T-cell (primary cell): ENCODE data around the gene TSGA10IP. TPM values are rescaled to one million over a fixed set of nuclear protein-coding genes. Genes with fewer than 3 reads are reported as not detected.

Experiments
- ATAC-seq, 4 experiments: fragments of 200-7000 bp in 3 of 4; fragments of 150-1000 bp in 1 of 4; cut with Tn5 transposase; replicated peaks in 1 of 4; 1 replicate in 3 of 4; 2 replicates in 1 of 4; pipeline ENCODE4 v1.10.0; 2021; ENCODE audit warnings: moderate library complexity in 3 of 4, mild to moderate bottlenecking in 2 of 4, moderate number of reproducible peaks in 1 of 4
- CTCF ChIA-PET, 2 donors: fragments of 300-600 bp; sonication (Branson Sonifier 250); formaldehyde crosslinking; loops; one replicate each; lab custom pipeline; 2022; ENCODE audit warnings: antibody characterized with exemption in 2 of 2; lab: Charles Lee
- POLR2A ChIA-PET, 2 donors: fragments of 300-600 bp; sonication (Branson Sonifier 250); formaldehyde crosslinking; loops; one replicate each; lab custom pipeline; 2022; ENCODE audit warnings: antibody characterized with exemption in 2 of 2; lab: Charles Lee
- DNase-seq, 35 experiments: peaks; one replicate each; pipeline versions ENCODE4 v3.0.0 to v3.0.0-alpha.2; 2013 to 2023
- H3K27ac ChIP-seq: one replicate; pipeline ENCODE4 v1.5.1; 2013; ENCODE audit warnings: low read length
- H3K27me3 ChIP-seq, 2 experiments: replicated peaks in 1 of 2; 1 replicate in 1 of 2; 2 replicates in 1 of 2; pipeline versions ENCODE4 v1.6.1 to v1.7.0; 2013; ENCODE audit warnings: low read length in 1 of 2, mixed read lengths in 1 of 2; ENCODE audit not compliant: control insufficient read depth in 2 of 2, insufficient read depth in 2 of 2; ENCODE audit errors: extremely low read depth in 1 of 2
- H3K36me3 ChIP-seq, 2 donors: 1 replicate in 1 of 2; 2 replicates in 1 of 2; pipeline versions ENCODE4 v1.6.1 to v1.7.0; 2013; ENCODE audit warnings: low read length in 1 of 2; ENCODE audit not compliant: control insufficient read depth in 2 of 2, insufficient read depth in 1 of 2; ENCODE audit errors: extremely low read depth in 1 of 2
- H3K4me1 ChIP-seq, 2 experiments: 1 replicate in 1 of 2; 2 replicates in 1 of 2; pipeline versions ENCODE4 v1.6.1 to v1.7.0; 2013; ENCODE audit warnings: low read length in 2 of 2, mixed read lengths in 1 of 2; ENCODE audit not compliant: insufficient read depth in 2 of 2, control insufficient read depth in 1 of 2; ENCODE audit errors: extremely low read depth in 1 of 2
- H3K4me3 ChIP-seq, 2 donors: 1 replicate in 1 of 2; 2 replicates in 1 of 2; pipeline versions ENCODE4 v1.5.1 to v1.7.0; 2013; ENCODE audit warnings: mild to moderate bottlenecking in 2 of 2, low read length in 1 of 2, moderate library complexity in 1 of 2; ENCODE audit not compliant: control insufficient read depth in 1 of 2; ENCODE audit errors: extremely low read depth in 1 of 2
- H3K9me3 ChIP-seq: 2 replicates; pipeline ENCODE4 v1.7.0; 2013
- H3K27ac Mint-ChIP-seq, 2 donors: one replicate each; pipeline ENCODE4 v1.8.0; 2020 to 2021; ENCODE audit warnings: mild to moderate bottlenecking in 2 of 2, mixed read lengths in 2 of 2
- H3K27me3 Mint-ChIP-seq, 2 donors: one replicate each; pipeline ENCODE4 v1.8.0; 2021 to 2022; ENCODE audit warnings: mixed read lengths in 2 of 2
- H3K36me3 Mint-ChIP-seq: one replicate; pipeline ENCODE4 v1.8.0; 2021; ENCODE audit warnings: mixed read lengths
- H3K4me1 Mint-ChIP-seq, 3 donors: one replicate each; pipeline ENCODE4 v1.8.0; 2020 to 2022; ENCODE audit warnings: mixed read lengths in 3 of 3, mild to moderate bottlenecking in 1 of 3
- H3K4me3 Mint-ChIP-seq, 3 donors: one replicate each; pipeline ENCODE4 v1.8.0; 2020 to 2022; ENCODE audit warnings: mild to moderate bottlenecking in 3 of 3, mixed read lengths in 3 of 3, moderate library complexity in 3 of 3
- H3K9me3 Mint-ChIP-seq, 3 donors: one replicate each; pipeline ENCODE4 v1.8.0; 2020 to 2022; ENCODE audit warnings: mixed read lengths in 3 of 3
- WGBS: methylation state at CpG from one replicate; pipeline ENCODE4 v1.1.5; 2013; ENCODE audit warnings: missing lambda C conversion rate; ENCODE audit not compliant: insufficient coverage; 5-methylcytosine and 5-hydroxymethylcytosine counted together
- total RNA-seq, 35 experiments: library from RNA in 6 of 35; stranded (reverse) in 6 of 35; fragments of 120-200 nt in 1 of 35; gene quantifications; one replicate each; pipeline versions ENCODE4 v1.2.1 to v1.2.4 and lab custom pipeline; 2013 to 2026

The TSGA10IP gene
- total RNA-seq, 5 donors from 2014 or later (not counting 1 experiment from before 2014, with no cell fraction given): not detected

- peaks cover 0 to 7% of the 10 kb centered on the region in 2 experiments for H3K27me3 ChIP-seq
- CTCF ChIA-PET: no interaction called here
Observed at GRCh38 chr11:65916391-65916790, 28.9 kb upstream of the TSGA10IP start.

GRCh38 chr11:65917077-65917433 is 28.2 kb upstream of the TSGA10IP start:
- Histone ChIP-seq H3K4me3 (peak overlapping the region in 1 of 2 donors; percentile 23), H3K9me3 (no peaks in the 10 kb centered on the region), H3K27me3 (peaks cover 0 to under 1% of the 10 kb centered on the region in 2 experiments), H3K36me3 (peaks cover 2 to 20% of the 10 kb centered on the region in 2 donors), H3K27ac (no peak overlapping the region), H3K4me1 (peaks cover 27 to 58% of the 10 kb centered on the region in 2 experiments)
- DNase-seq (no peak), ATAC-seq (no peak)
- Mint-ChIP-seq H3K36me3 (peaks cover 8% of the 10 kb centered on the region), H3K27ac (peak overlapping the region in 1 of 2 donors; percentile 72), H3K9me3 (no peaks in the 10 kb centered on the region), H3K4me1 (peaks cover 36 to 47% (median 38%) of the 10 kb centered on the region in 3 donors), H3K4me3 (peak overlapping the region; percentile 85 to 90 (median 86)), H3K27me3 (no peaks in the 10 kb centered on the region)
- CTCF ChIA-PET: no interaction called here
- 100% methylated on average over 3 of the region's 3 CpGs for WGBS
- POLR2A ChIA-PET: no interaction called here

More at GRCh38 chr11:65916391-65916790, 28.9 kb upstream of the TSGA10IP start:
- Histone ChIP-seq H3K9me3 (no peaks in the 10 kb centered on the region), H3K4me1 (peaks cover 27 to 56% of the 10 kb centered on the region in 2 experiments), H3K27ac (no peak overlapping the region), H3K4me3 (no peak overlapping the region), H3K36me3 (peaks cover 0 to 16% of the 10 kb centered on the region in 2 donors)
- no peaks in the 10 kb centered on the region for H3K9me3 Mint-ChIP-seq
- ATAC-seq (no peak), DNase-seq (no peak)
- H3K27me3 Mint-ChIP-seq: no peaks in the 10 kb centered on the region
- WGBS: 50% methylated on average over 2 of the region's 7 CpGs
- POLR2A ChIA-PET: no interaction called here
- peaks cover 7% of the 10 kb centered on the region for H3K36me3 Mint-ChIP-seq
- peak overlapping the region; percentile 36 to 64 for H3K27ac Mint-ChIP-seq
- peaks cover 31 to 43% (median 34%) of the 10 kb centered on the region in 3 donors for H3K4me1 Mint-ChIP-seq
- peak overlapping the region; percentile 85 to 90 (median 86) for H3K4me3 Mint-ChIP-seq

GRCh38 chr11:65917434-65918210 is 27.7 kb upstream of the TSGA10IP start:
- Mint-ChIP-seq H3K36me3 (peaks cover 13% of the 10 kb centered on the region), H3K27ac (peak overlapping the region; percentile 84 to 86), H3K9me3 (no peaks in the 10 kb centered on the region), H3K4me3 (peak overlapping the region; percentile 85 to 90 (median 86)), H3K4me1 (peaks cover 41 to 52% (median 43%) of the 10 kb centered on the region in 3 donors), H3K27me3 (no peaks in the 10 kb centered on the region)
- 94% methylated on average over 33 of the region's 35 CpGs for WGBS
- ATAC-seq: no peak
- ChIA-PET POLR2A (interaction anchor here in 1 of 2 donors (1.0 kb wide), 1 partner anchor 23 kb away, joined by 3 read pairs; no protein-coding TSS in a partner anchor), CTCF (interaction anchor here in 1 of 2 donors (1.3 kb wide), 1 partner anchor 27 kb away, joined by 6 read pairs; the partner anchor contains the start of gene CCDC85B)
- peak overlapping the region; percentile 84 for H3K27ac ChIP-seq
- H3K36me3 ChIP-seq: peaks cover 7 to 25% of the 10 kb centered on the region in 2 donors
- H3K27me3 ChIP-seq: no peaks in the 10 kb centered on the region
- peak overlapping the region; percentile 92 to 99 for H3K4me3 ChIP-seq
- DNase-seq: no peak
- H3K9me3 ChIP-seq: no peaks in the 10 kb centered on the region
- peaks cover 27 to 64% of the 10 kb centered on the region in 2 experiments for H3K4me1 ChIP-seq

GRCh38 chr11:65918211-65919140 is 26.8 kb upstream of the TSGA10IP start, which contains the start of gene C11orf68:
Gene C11orf68, minus strand, starts transcription at chr11:65919062. Its CDS starts 31 bp downstream, at chr11:65919031.
- Mint-ChIP-seq H3K4me3 (peak within 1 kb of the TSS; percentile 90 to 92 (median 91)), H3K4me1 (peaks cover 41 to 59% (median 50%) of the 10 kb centered on the region in 3 donors), H3K36me3 (peaks cover 20% of the 10 kb centered on the region), H3K27me3 (no peaks in the 10 kb centered on the region), H3K9me3 (no peaks in the 10 kb centered on the region), H3K27ac (peak within 1 kb of the TSS; percentile 86 to 88)
- Histone ChIP-seq H3K9me3 (no peaks in the 10 kb centered on the region), H3K27ac (peak within 1 kb of the TSS; percentile 84), H3K4me3 (peak within 1 kb of the TSS; percentile 92 to 99), H3K4me1 (peaks cover 27 to 64% of the 10 kb centered on the region in 2 experiments), H3K27me3 (no peaks in the 10 kb centered on the region), H3K36me3 (peaks cover 7 to 33% of the 10 kb centered on the region in 2 donors)
- DNase-seq: peak in 3 of 35 experiments; percentile 17 to 20 (median 19)
- ChIA-PET CTCF (interaction anchor here in 1 of 2 donors (1.0 to 1.3 kb wide), 2 partner anchors 28 to 59 kb away, joined by 3 to 6 read pairs; partner anchors contain the start of gene CCDC85B), POLR2A (interaction anchor here in 1 of 2 donors (0.6 to 1.0 kb wide), 2 partner anchors 24 to 197 kb away, joined by 3 read pairs; no protein-coding TSS in a partner anchor)
- 4% methylated on average over 77 of the region's 77 CpGs for WGBS
- ATAC-seq: peak; percentile 13 to 74 (median 71)

GRCh38 chr11:65919141-65919572 is 26.1 kb upstream of the TSGA10IP start, which contains the start of gene DRAP1:
Gene DRAP1, plus strand, starts transcription at chr11:65919426. Its CDS starts 76 bp downstream, at chr11:65919502.
- Histone ChIP-seq H3K27ac (peak within 1 kb of the TSS; percentile 84), H3K27me3 (no peaks in the 10 kb centered on the region), H3K9me3 (no peaks in the 10 kb centered on the region), H3K4me3 (peak within 1 kb of the TSS; percentile 92 to 99), H3K36me3 (peaks cover 7 to 34% of the 10 kb centered on the region in 2 donors), H3K4me1 (peaks cover 27 to 64% of the 10 kb centered on the region in 2 experiments)
- peak; percentile 87 to 89 (median 88) for ATAC-seq
- CTCF ChIA-PET: interaction anchor here in 1 of 2 donors (0.6 to 1.3 kb wide), 3 partner anchors 29 to 60 kb away, joined by 3 to 6 read pairs (median 3); partner anchors contain the start of gene CCDC85B
- WGBS: under 1% methylated on average over 58 of the region's 59 CpGs
- H3K27me3 Mint-ChIP-seq: no peaks in the 10 kb centered on the region
- DNase-seq: peak; percentile 95 to 100 (median 98)
- H3K36me3 Mint-ChIP-seq: peaks cover 21% of the 10 kb centered on the region
- no peaks in the 10 kb centered on the region for H3K9me3 Mint-ChIP-seq
- peaks cover 41 to 59% (median 50%) of the 10 kb centered on the region in 3 donors for H3K4me1 Mint-ChIP-seq
- H3K27ac Mint-ChIP-seq: peak within 1 kb of the TSS; percentile 86 to 88
- POLR2A ChIA-PET: interaction anchor here in 1 of 2 donors (0.6 kb wide), 1 partner anchor 15 kb away, joined by 4 read pairs; no protein-coding TSS in a partner anchor
- H3K4me3 Mint-ChIP-seq: peak within 1 kb of the TSS; percentile 90 to 92 (median 91)
